Liver (tissue), 9 donors: ENCODE results near the gene TXNDC17. TPM values are rescaled to one million over a fixed set of nuclear protein-coding genes. Genes with fewer than 3 reads are reported as not detected.

Experiments
- DNase-seq: peaks from one replicate; pipeline ENCODE4 v3.0.0-alpha.2; 2017; ENCODE audit warnings: low spot score
- H3K27ac ChIP-seq, 2 donors: one replicate each; pipeline ENCODE4 v1.7.0; 2013; ENCODE audit warnings: inconsistent platforms in 2 of 2, low read length in 2 of 2, control low read depth in 1 of 2, low read depth in 1 of 2, mild to moderate bottlenecking in 1 of 2
- H3K27me3 ChIP-seq, 4 donors: one replicate each; pipeline versions ENCODE4 v1.6.1 to v1.7.0; 2013; ENCODE audit warnings: low read length in 3 of 4, inconsistent platforms in 1 of 4, mild to moderate bottlenecking in 1 of 4, moderate library complexity in 1 of 4; ENCODE audit not compliant: control insufficient read depth in 4 of 4, insufficient read depth in 4 of 4
- H3K36me3 ChIP-seq, 4 donors: one replicate each; pipeline versions ENCODE4 v1.6.1 to v1.7.0; 2013; ENCODE audit warnings: low read length in 3 of 4, mild to moderate bottlenecking in 3 of 4, low read depth in 1 of 4, moderate library complexity in 1 of 4; ENCODE audit not compliant: control insufficient read depth in 4 of 4, insufficient read depth in 3 of 4
- H3K4me1 ChIP-seq, 4 donors: one replicate each; pipeline versions ENCODE4 v1.6.1 to v1.7.0; 2013; ENCODE audit warnings: low read length in 3 of 4, mild to moderate bottlenecking in 3 of 4, moderate library complexity in 1 of 4; ENCODE audit not compliant: control insufficient read depth in 4 of 4, insufficient read depth in 4 of 4
- H3K4me3 ChIP-seq, 3 donors: one replicate each; pipeline versions ENCODE4 v1.6.1 to v1.7.0; 2013; ENCODE audit warnings: low read length in 3 of 3, control low read depth in 1 of 3, low read depth in 1 of 3, mild to moderate bottlenecking in 1 of 3
- H3K9ac ChIP-seq, 2 donors: one replicate each; pipeline ENCODE4 v1.7.0; 2013; ENCODE audit warnings: low read length in 2 of 2, mild to moderate bottlenecking in 2 of 2, moderate library complexity in 2 of 2, control low read depth in 1 of 2, low read depth in 1 of 2
- H3K9me3 ChIP-seq, 4 donors: one replicate each; pipeline versions ENCODE4 v1.6.1 to v1.7.0; 2013; ENCODE audit warnings: low read length in 3 of 4; ENCODE audit not compliant: control insufficient read depth in 4 of 4
- ATF3 ChIP-seq: IDR thresholded peaks from 2 replicates; pipeline ENCODE4 v1.6.1; 2016; ENCODE audit warnings: antibody characterized with exemption
- EGR1 ChIP-seq, 2 donors: IDR thresholded peaks; 2 replicates each; pipeline ENCODE4 v1.6.1; 2016 to 2018; ENCODE audit warnings: antibody characterized with exemption in 2 of 2, low read depth in 2 of 2
- FOXA1 ChIP-seq: IDR thresholded peaks from 2 replicates; pipeline ENCODE4 v1.6.1; 2016; ENCODE audit warnings: antibody characterized with exemption
- FOXA2 ChIP-seq: IDR thresholded peaks from 2 replicates; pipeline ENCODE4 v1.6.1; 2016; ENCODE audit warnings: antibody characterized with exemption
- GABPA ChIP-seq, 2 donors: IDR thresholded peaks in 1 of 2; conservative IDR thresholded peaks in 1 of 2; 2 replicates each; pipeline ENCODE4 v1.6.1; 2016; ENCODE audit warnings: antibody characterized with exemption in 2 of 2, mild to moderate bottlenecking in 1 of 2, moderate library complexity in 1 of 2
- HNF4A ChIP-seq, 2 donors: conservative IDR thresholded peaks; 2 replicates each; pipeline ENCODE4 v1.6.1; 2016; ENCODE audit warnings: antibody characterized with exemption in 2 of 2, mild to moderate bottlenecking in 2 of 2
- HNF4G ChIP-seq: IDR thresholded peaks from 2 replicates; pipeline ENCODE4 v1.6.1; 2016; ENCODE audit warnings: antibody characterized with exemption
- JUND ChIP-seq, 2 donors: IDR thresholded peaks; 2 replicates each; pipeline ENCODE4 v1.6.1; 2016; ENCODE audit warnings: antibody characterized with exemption in 2 of 2
- MAX ChIP-seq: IDR thresholded peaks from 2 replicates; pipeline ENCODE4 v1.6.1; 2016; ENCODE audit warnings: antibody characterized with exemption
- RAD21 ChIP-seq, 2 donors: IDR thresholded peaks; 2 replicates each; pipeline ENCODE4 v1.6.1; 2016; ENCODE audit warnings: antibody characterized with exemption in 2 of 2, mild to moderate bottlenecking in 2 of 2
- REST ChIP-seq: IDR thresholded peaks from 2 replicates; pipeline ENCODE4 v1.6.1; 2016; ENCODE audit warnings: antibody characterized with exemption, mild to moderate bottlenecking
- SP1 ChIP-seq: IDR thresholded peaks from 2 replicates; pipeline ENCODE4 v1.6.1; 2018; ENCODE audit warnings: antibody characterized with exemption, mild to moderate bottlenecking
- TAF1 ChIP-seq: conservative IDR thresholded peaks from 2 replicates; pipeline ENCODE4 v1.6.1; 2016; ENCODE audit warnings: antibody characterized with exemption, mild to moderate bottlenecking
- YY1 ChIP-seq: IDR thresholded peaks from 2 replicates; pipeline ENCODE4 v1.6.1; 2016; ENCODE audit warnings: antibody characterized with exemption, mild to moderate bottlenecking
- WGBS: extraction: QIAGEN DNeasy Blood & Tissue Kit; methylation state at CpG from one replicate; pipeline ENCODE4 v1.1.7; 2013; 5-methylcytosine and 5-hydroxymethylcytosine counted together
- polyA plus RNA-seq, 2 donors: library from polyadenylated mRNA; stranded (reverse) in 1 of 2; unstranded in 1 of 2; fragments of 200-250 nt in 1 of 2; fragments of >200 nt in 1 of 2; fragmentation: Nextera tagmentation in 1 of 2; extraction: Ambion mirVana in 1 of 2; gene quantifications; one replicate each; pipeline versions ENCODE4 v1.2.1 to v1.2.3, GENCODE V29; 2013 to 2015
- total RNA-seq, 2 donors: library from RNA; depleted of rRNA; stranded (reverse); fragments of >200 nt; gene quantifications; one replicate each; pipeline ENCODE4 v1.2.3, GENCODE V29; 2014
- donor health status: healthy.
- donor health status: healthy.
- donor health status: healthy.
- donor health status: healthy.
- donor health status: healthy.

Gene TXNDC17
- total and polyA plus RNA-seq, 4 donors: 32.9 to 329 (median 99.6) TPM

GRCh38 chr17:6677158-6677831, 36.4 kb downstream of the TXNDC17 start:
- DNase-seq: no peak
- H3K9me3 ChIP-seq: no peaks in the 10 kb centered on the region
- H3K27me3 ChIP-seq: no peaks in the 10 kb centered on the region
- no peaks in the 10 kb centered on the region for H3K36me3 ChIP-seq
- 73% methylated on average over 16 of the region's 16 CpGs for WGBS
- H3K4me3 ChIP-seq: no peak overlapping the region
- no peak overlapping the region for H3K9ac ChIP-seq
- no peak overlapping the region for H3K27ac ChIP-seq
- peak; percentile 62 to 69 for TF ChIP-seq HNF4A (conservative IDR thresholded peaks at IDR 0.05)
- no peak for TF ChIP-seq FOXA1
- TF ChIP-seq SP1: peak; percentile 22
- H3K4me1 ChIP-seq: peaks cover 5 to 11% (median 10%) of the 10 kb centered on the region in 4 donors

GRCh38 chr17:6677946-6678345, 37.1 kb downstream of the TXNDC17 start:
- Histone ChIP-seq H3K4me3 (no peak overlapping the region), H3K27me3 (no peaks in the 10 kb centered on the region), H3K36me3 (no peaks in the 10 kb centered on the region), H3K4me1 (peaks cover 5 to 13% (median 10%) of the 10 kb centered on the region in 4 donors), H3K27ac (no peak overlapping the region), H3K9ac (no peak overlapping the region), H3K9me3 (no peaks in the 10 kb centered on the region)
- TF ChIP-seq HNF4G (no peak), YY1 (no peak)
- no peak for DNase-seq
- WGBS: 83% methylated on average over 7 of the region's 7 CpGs

- no peak for TF ChIP-seq REST
- TF ChIP-seq MAX: no peak
- no peak for TF ChIP-seq YY1
- no peak for TF ChIP-seq HNF4G
- no peak for TF ChIP-seq HNF4A (conservative IDR thresholded peaks at IDR 0.05)
- no peak for TF ChIP-seq ATF3
- TF ChIP-seq FOXA2: no peak
- no peak for TF ChIP-seq JUND (IDR thresholded peaks at IDR 0.05)
- TF ChIP-seq RAD21 (IDR thresholded peaks at IDR 0.05): no peak
- TF ChIP-seq GABPA (IDR thresholded peaks at IDR 0.05 in 1 of 2, conservative IDR thresholded peaks at IDR 0.05 in 1 of 2): no peak
- TF ChIP-seq SP1: no peak
- no peak for TF ChIP-seq EGR1 (IDR thresholded peaks at IDR 0.05; ENCODE audit: low read depth in 2 of 2)
- TF ChIP-seq TAF1: no peak
- no peak overlapping the region for H3K27ac ChIP-seq
- no peaks in the 10 kb centered on the region for H3K27me3 ChIP-seq
- DNase-seq: no peak
- no peak overlapping the region for H3K4me3 ChIP-seq
- H3K9ac ChIP-seq: no peak overlapping the region
- H3K9me3 ChIP-seq: no peaks in the 10 kb centered on the region
- H3K36me3 ChIP-seq: no peaks in the 10 kb centered on the region
- WGBS: 89% methylated on average over 6 of the region's 6 CpGs
- H3K4me1 ChIP-seq: peaks cover 5 to 25% (median 19%) of the 10 kb centered on the region in 4 donors
Measured at GRCh38 chr17:6679241-6679640, 38.4 kb downstream of the TXNDC17 start.
